IMR-90 (cell line): ENCODE data around the gene PARPBP. TPM values are rescaled to one million over a fixed set of nuclear protein-coding genes. Genes with fewer than 3 reads are reported as not detected.

Source experiments
- ATAC-seq: fragments of 200-7000 bp; cut with Tn5 transposase; 2 replicates; pipeline ENCODE4 v1.9.1; 2020; ENCODE audit warnings: low read depth, mild to moderate bottlenecking, moderate library complexity
- BruUV-seq: library from RNA; stranded (reverse); fragments of 400-500 nt; replicated peaks from 2 replicates; lab custom pipeline; 2021; lab: Mats Ljungman, UMichigan
- CTCF ChIA-PET: fragments of 300-600 bp; formaldehyde crosslinking; extraction: SDS; loops from one replicate; lab custom pipeline; 2021; ENCODE audit warnings: antibody characterized with exemption; lab: Yijun Ruan, JAX
- POLR2A ChIA-PET: fragments of 300-600 bp; sonication (Branson Sonifier 250); formaldehyde crosslinking; loops from one replicate; lab custom pipeline; 2022; ENCODE audit warnings: antibody characterized with exemption; ENCODE audit not compliant: unreplicated experiment; lab: Charles Lee
- DNase-seq: peaks from one replicate; pipeline ENCODE4 v3.0.0; 2013
- H2AFZ ChIP-seq: replicated peaks from 2 replicates; pipeline ENCODE3; 2013; ENCODE audit warnings: low read length, mild to moderate bottlenecking; ENCODE audit not compliant: poor library complexity
- H2AK5ac ChIP-seq: 2 replicates; pipeline ENCODE4 v1.6.1; 2013; ENCODE audit warnings: low read depth, low read length, inconsistent platforms
- H2AK9ac ChIP-seq: replicated peaks from 2 replicates; pipeline ENCODE3; 2013; ENCODE audit warnings: mild to moderate bottlenecking, low read depth, low read length, moderate library complexity; ENCODE audit not compliant: poor library complexity
- H2BK120ac ChIP-seq: 2 replicates; pipeline ENCODE4 v1.6.1; 2013; ENCODE audit warnings: low read depth, low read length, inconsistent platforms
- H2BK15ac ChIP-seq: 3 replicates; pipeline ENCODE4 v1.6.1; 2013; ENCODE audit warnings: low read depth, low read length, inconsistent platforms
- H2BK20ac ChIP-seq: 2 replicates; pipeline ENCODE4 v1.6.1; 2013; ENCODE audit warnings: low read depth, mild to moderate bottlenecking, inconsistent platforms, low read length, moderate library complexity
- H2BK5ac ChIP-seq: 2 replicates; pipeline ENCODE4 v1.6.1; 2013; ENCODE audit warnings: mild to moderate bottlenecking, low read depth, low read length, inconsistent platforms; ENCODE audit not compliant: poor library complexity, severe bottlenecking
- H3K14ac ChIP-seq: replicated peaks from 2 replicates; pipeline ENCODE4 v1.6.1; 2013; ENCODE audit warnings: low read depth, low read length, inconsistent platforms
- H3K18ac ChIP-seq: 2 replicates; pipeline ENCODE4 v1.6.1; 2013; ENCODE audit warnings: low read depth, low read length, control low read depth
- H3K23ac ChIP-seq: 2 replicates; pipeline ENCODE4 v1.6.1; 2013; ENCODE audit warnings: low read depth, low read length, inconsistent platforms
- H3K27ac ChIP-seq: 2 replicates; pipeline ENCODE4 v1.5.1; 2013; ENCODE audit warnings: mild to moderate bottlenecking, control low read depth, low read length; ENCODE audit not compliant: insufficient read depth
- H3K27me3 ChIP-seq: 2 replicates; pipeline ENCODE4 v1.6.1; 2013; ENCODE audit warnings: low read length; ENCODE audit not compliant: control insufficient read depth, insufficient read depth
- H3K36me3 ChIP-seq: 2 replicates; pipeline ENCODE4 v1.6.1; 2013; ENCODE audit warnings: low read length, mixed read lengths; ENCODE audit not compliant: control insufficient read depth, insufficient read depth
- H3K4ac ChIP-seq: 2 replicates; pipeline ENCODE4 v1.6.1; 2013; ENCODE audit warnings: low read depth, low read length, inconsistent platforms
- H3K4me1 ChIP-seq: 2 replicates; pipeline ENCODE4 v1.6.1; 2013; ENCODE audit warnings: low read length, mixed read lengths; ENCODE audit not compliant: control insufficient read depth, insufficient read depth
- H3K4me2 ChIP-seq: 2 replicates; pipeline ENCODE4 v1.6.1; 2013; ENCODE audit warnings: low read depth, mild to moderate bottlenecking, control low read depth, low read length, moderate library complexity
- H3K4me3 ChIP-seq: 2 replicates; pipeline ENCODE4 v1.5.1; 2013; ENCODE audit warnings: low read depth, mild to moderate bottlenecking, control low read depth, low read length, moderate library complexity; ENCODE audit not compliant: insufficient read depth
- H3K56ac ChIP-seq: 2 replicates; pipeline ENCODE4 v1.6.1; 2013; ENCODE audit warnings: low read length, inconsistent platforms; ENCODE audit not compliant: insufficient read depth; ENCODE audit errors: extremely low read depth
- H3K79me1 ChIP-seq, 2 experiments: 2 replicates each; pipeline ENCODE4 v1.6.1; 2013; ENCODE audit warnings: low read length in 2 of 2, inconsistent platforms in 1 of 2, low read depth in 1 of 2
- H3K9ac ChIP-seq: 2 replicates; pipeline ENCODE4 v1.6.1; 2013; ENCODE audit warnings: low read depth, low read length, control low read depth
- H3K9me1 ChIP-seq: 2 replicates; pipeline ENCODE4 v1.6.1; 2013; ENCODE audit warnings: low read length, inconsistent platforms; ENCODE audit not compliant: insufficient read depth
- H3K9me3 ChIP-seq: 2 replicates; pipeline ENCODE4 v1.6.1; 2013; ENCODE audit warnings: low read length; ENCODE audit not compliant: control insufficient read depth, insufficient read depth
- H4K20me1 ChIP-seq: 2 replicates; pipeline ENCODE4 v1.6.1; 2013; ENCODE audit warnings: low read length, inconsistent platforms; ENCODE audit not compliant: insufficient read depth
- H4K5ac ChIP-seq: 2 replicates; pipeline ENCODE4 v1.6.1; 2013; ENCODE audit warnings: mild to moderate bottlenecking, low read depth, low read length, control low read depth
- H4K8ac ChIP-seq, 2 experiments: 2 replicates each; pipeline ENCODE4 v1.6.1; 2013; ENCODE audit warnings: low read depth in 2 of 2, low read length in 2 of 2, control low read depth in 1 of 2, inconsistent platforms in 1 of 2
- H4K91ac ChIP-seq: 2 replicates; pipeline ENCODE4 v1.6.1; 2013; ENCODE audit warnings: low read depth, low read length, inconsistent platforms; ENCODE audit not compliant: insufficient read depth
- BHLHE40 ChIP-seq: fragments of 150-350 bp; IDR thresholded peaks from 2 replicates; pipeline ENCODE4 v1.6.1; 2016; ENCODE audit warnings: mild to moderate bottlenecking, low read depth, low read length
- CEBPB ChIP-seq: IDR thresholded peaks from 2 replicates; pipeline ENCODE4 v1.6.1; 2012; ENCODE audit warnings: low read depth, low read length, improper control_type of control experiment
- CHD1 ChIP-seq: IDR thresholded peaks from 2 replicates; pipeline ENCODE4 v1.6.1; 2012; ENCODE audit warnings: low read depth, low read length, improper control_type of control experiment
- CTCF ChIP-seq: conservative IDR thresholded peaks from 2 replicates; pipeline ENCODE4 v1.5.1; 2012; ENCODE audit warnings: mild to moderate bottlenecking, low read depth, low read length, improper control_type of control experiment
- ELK1 ChIP-seq: fragments of 150-350 bp; IDR thresholded peaks from 2 replicates; pipeline ENCODE4 v1.6.1; 2016; ENCODE audit warnings: low read depth, mild to moderate bottlenecking, low read length, moderate library complexity, borderline replicate concordance
- FOS ChIP-seq: fragments of 150-350 bp; IDR thresholded peaks from 2 replicates; pipeline ENCODE4 v1.6.1; 2016; ENCODE audit warnings: low read depth, low read length
- MAFK ChIP-seq: IDR thresholded peaks from 2 replicates; pipeline ENCODE4 v1.6.1; 2012; ENCODE audit warnings: low read depth, low read length, improper control_type of control experiment
- MAZ ChIP-seq: IDR thresholded peaks from 2 replicates; pipeline ENCODE4 v1.6.1; 2012; ENCODE audit warnings: low read depth, mild to moderate bottlenecking, low read length, improper control_type of control experiment, moderate library complexity, borderline replicate concordance
- MXI1 ChIP-seq: IDR thresholded peaks from 2 replicates; pipeline ENCODE4 v1.6.1; 2012; ENCODE audit warnings: low read depth, mild to moderate bottlenecking, low read length, moderate library complexity, borderline replicate concordance
- NFE2L2 ChIP-seq: fragments of 150-350 bp; IDR thresholded peaks from 2 replicates; pipeline ENCODE4 v1.6.1; 2016; ENCODE audit warnings: low read depth, mild to moderate bottlenecking, low read length
- POLR2A ChIP-seq: IDR thresholded peaks from 2 replicates; pipeline ENCODE4 v1.6.1; 2012; ENCODE audit warnings: mild to moderate bottlenecking, low read depth, low read length
- RAD21 ChIP-seq: IDR thresholded peaks from 2 replicates; pipeline ENCODE4 v1.6.1; 2012; ENCODE audit warnings: low read length, improper control_type of control experiment
- RCOR1 ChIP-seq: IDR thresholded peaks from 2 replicates; pipeline ENCODE4 v1.6.1; 2012; ENCODE audit warnings: mild to moderate bottlenecking, low read length, improper control_type of control experiment; ENCODE audit not compliant: insufficient replicate concordance
- RFX5 ChIP-seq: IDR thresholded peaks from 2 replicates; pipeline ENCODE4 v1.8.0; 2012; ENCODE audit warnings: low read depth, mild to moderate bottlenecking, low read length, moderate library complexity
- SMC3 ChIP-seq: fragments of 150-350 bp; IDR thresholded peaks from 2 replicates; pipeline ENCODE4 v1.6.1; 2016; ENCODE audit warnings: low read depth, mild to moderate bottlenecking, antibody characterized with exemption, low read length, moderate library complexity
- USF2 ChIP-seq: fragments of 150-350 bp; IDR thresholded peaks from 2 replicates; pipeline ENCODE4 v1.6.1; 2017; ENCODE audit warnings: mild to moderate bottlenecking, antibody characterized with exemption, low read length, low read depth
- WGBS, 2 experiments: methylation state at CpG; one replicate each; pipeline versions ENCODE4 v1.1.5 to v1.1.7; 2013; ENCODE audit warnings: missing lambda C conversion rate in 2 of 2; ENCODE audit not compliant: insufficient read length in 1 of 2; ENCODE audit errors: extremely low coverage in 2 of 2; 5-methylcytosine and 5-hydroxymethylcytosine counted together
- dilution Hi-C: fragments of 300-500 bp; cut with HindIII; formaldehyde crosslinking; loops from one replicate; pipeline ENCODE4 v1.14.3; 2018; ENCODE audit warnings: low sequenced_read_pairs; ENCODE audit not compliant: unreplicated experiment
- in situ Hi-C: fragments of 300-500 bp; cut with MboI; formaldehyde crosslinking; loops from 3 replicates; pipeline ENCODE4 v1.14.3; 2019; ENCODE audit warnings: low sequenced_read_pairs, inconsistent platforms, mixed read lengths
- intact Hi-C: fragments of 100-400 bp; cut with micrococcal nuclease; formaldehyde crosslinking; loops from 2 replicates; pipeline ENCODE4 v1.10.0; 2022
- polyA plus RNA-seq, 3 experiments: library from polyadenylated mRNA; depleted of rRNA; stranded (reverse); fragments of >200 nt; gene quantifications; 2 replicates each; pipeline ENCODE4 v1.2.3, GENCODE V29; 2012; ENCODE audit warnings: low replicate concordance in 1 of 3
- total RNA-seq: library from RNA; depleted of rRNA; stranded (reverse); fragments of >200 nt; gene quantifications from 2 replicates; pipeline ENCODE4 v1.2.3, GENCODE V29; 2012

Gene PARPBP
- total and polyA plus RNA-seq, 2 of the 4 experiments (the other 2 are of a cell fraction), result 4.8 to 7.2 TPM

GRCh38 chr12:102163383-102163782 lies 43.4 kb downstream of the PARPBP start:
- in situ Hi-C loops (no loop called here), intact Hi-C loops (no loop called here)
- POLR2A ChIA-PET, result no interaction called here

More at GRCh38 chr12:102163383-102163782, 43.4 kb downstream of the PARPBP start:
- Histone ChIP-seq H3K4ac (no peak overlapping the region), H2BK20ac (no peak overlapping the region), H2BK120ac (no peak overlapping the region), H4K20me1 (no peaks in the 10 kb centered on the region), H2BK5ac (no peak overlapping the region), H3K9me3 (no peaks in the 10 kb centered on the region), H3K4me3 (no peak overlapping the region), H4K91ac (no peak overlapping the region), H3K23ac (no peak overlapping the region), H3K9ac (no peak overlapping the region), H3K4me1 (peaks cover 4% of the 10 kb centered on the region), H3K27ac (no peak overlapping the region), H2AK5ac (no peak overlapping the region), H3K27me3 (no peaks in the 10 kb centered on the region), H3K36me3 (no peaks in the 10 kb centered on the region), H3K18ac (no peak overlapping the region), H2AK9ac (no peak overlapping the region), H3K14ac (no peak overlapping the region), H3K79me1 (no peaks in the 10 kb centered on the region), H3K9me1 (no peaks in the 10 kb centered on the region), H4K5ac (no peak overlapping the region), H2AFZ (no peak overlapping the region), H4K8ac (no peak overlapping the region), H3K56ac (no peak overlapping the region), H3K4me2 (no peak overlapping the region), H2BK15ac (no peak overlapping the region)
- DNase-seq, result no peak
- WGBS, 2 experiments, result no CpG with 5 or more reads among the region's 1 CpG
- no peak for TF ChIP-seq MAFK
- no peak for TF ChIP-seq POLR2A
- TF ChIP-seq ELK1, result no peak
- TF ChIP-seq MAZ, result no peak
- no peak for TF ChIP-seq MXI1
- no peak for TF ChIP-seq RAD21
- TF ChIP-seq USF2, result no peak
- no peak for TF ChIP-seq NFE2L2
- no peak for TF ChIP-seq RFX5
- TF ChIP-seq CTCF, result no peak
- TF ChIP-seq SMC3, result no peak
- TF ChIP-seq BHLHE40, result no peak
- no peak for TF ChIP-seq CHD1
- TF ChIP-seq CEBPB, result no peak
- TF ChIP-seq FOS, result no peak
- no peak for TF ChIP-seq RCOR1
- CTCF ChIA-PET, result no interaction called here
- no peak for ATAC-seq
- no TSS peak for BruUV-seq
- dilution Hi-C loops, result no loop called here
